Heart left ventricle (tissue), 16 donors: Measurements from ENCODE around the gene CD300LG. TPM values are rescaled to one million over a fixed set of nuclear protein-coding genes. Genes with fewer than 3 reads are reported as not detected.
A peak's percentile ranks its signal among the peaks of the same experiment; 100 is the strongest.

Source experiments
- ATAC-seq, 4 donors: fragments of 200-7000 bp; cut with Tn5 transposase; one replicate each; pipeline ENCODE4 v1.9.1; 2020 to 2022; ENCODE audit warnings: moderate library complexity in 4 of 4, mild to moderate bottlenecking in 3 of 4, moderate number of reproducible peaks in 1 of 4
- DNase-seq, 5 donors: peaks; one replicate each; pipeline ENCODE4 v3.0.0-alpha.2; 2020
- H3K27ac ChIP-seq, 12 donors: fragments of 200-600 bp; sonication (generic) in 4 of 12; one replicate each; pipeline versions ENCODE4 v1.5.0 to v1.8.0; 2016 to 2022; ENCODE audit warnings: mild to moderate bottlenecking in 2 of 12
- H3K27me3 ChIP-seq, 9 donors: fragments of 200-600 bp; sonication (generic) in 2 of 9; one replicate each; pipeline versions ENCODE4 v1.5.1 to v1.8.0; 2016 to 2022; ENCODE audit warnings: mild to moderate bottlenecking in 3 of 9
- H3K36me3 ChIP-seq, 9 donors: fragments of 200-600 bp; sonication (generic) in 2 of 9; one replicate each; pipeline versions ENCODE4 v1.5.0 to v1.8.0; 2018 to 2022; ENCODE audit warnings: mild to moderate bottlenecking in 2 of 9
- H3K4me1 ChIP-seq, 12 donors: fragments of 200-600 bp; sonication (generic) in 4 of 12; one replicate each; pipeline versions ENCODE4 v1.5.0 to v1.8.0; 2016 to 2022; ENCODE audit warnings: mild to moderate bottlenecking in 3 of 12
- H3K4me3 ChIP-seq, 12 donors: fragments of 200-600 bp; sonication (generic) in 4 of 12; one replicate each; pipeline versions ENCODE4 v1.5.0 to v1.8.0; 2017 to 2022; ENCODE audit warnings: mild to moderate bottlenecking in 9 of 12, moderate library complexity in 4 of 12
- H3K9me3 ChIP-seq, 12 donors: fragments of 200-600 bp; sonication (generic) in 4 of 12; one replicate each; pipeline versions ENCODE4 v1.5.0 to v1.8.0; 2016 to 2022; ENCODE audit warnings: mild to moderate bottlenecking in 1 of 12
- POLR2A ChIP-seq, 2 donors: fragments of 450-650 bp; IDR thresholded peaks; one replicate each; pipeline ENCODE4 v1.6.1; 2017; ENCODE audit warnings: antibody characterized with exemption in 2 of 2, mild to moderate bottlenecking in 2 of 2, moderate library complexity in 2 of 2
- WGBS, 4 donors: extraction: QIAGEN DNeasy Blood & Tissue Kit in 2 of 4; methylation state at CpG; one replicate each; pipeline versions ENCODE4 v1.1.5 to v1.1.7; 2013 to 2018; 5-methylcytosine and 5-hydroxymethylcytosine counted together
- intact Hi-C, 10 donors: fragments of 100-400 bp; cut with DNase I; formaldehyde crosslinking; loops; one replicate each; pipeline versions ENCODE4 v1.11.1 to v1.14.2; 2022
- polyA plus RNA-seq, 2 donors: library from polyadenylated mRNA; stranded (reverse); fragments of 200-250 nt; gene quantifications; one replicate each; pipeline ENCODE4 v1.2.3, GENCODE V29; 2013
- total RNA-seq, 9 donors: library from RNA; depleted of rRNA in 2 of 9; stranded (reverse); fragments of >200 nt in 2 of 9; fragmentation: NEBNext Ultra II Directional in 3 of 9; extraction: Animal tissue kit (Norgen Biotek cat#: 25700) in 3 of 9; gene quantifications; one replicate each; pipeline versions ENCODE4 v1.1.0 to v1.2.4, GENCODE V29; 2016 to 2023
- TF ChIP-seq, protein P1 (sequence below), 12 donors: fragments of 200-600 bp; sonication (generic) in 4 of 12; IDR thresholded peaks; one replicate each; pipeline versions ENCODE4 v1.5.0 to v1.8.0; 2018 to 2022; ENCODE audit warnings: antibody characterized with exemption in 12 of 12, mild to moderate bottlenecking in 5 of 12
- donor health status: ischemic (EF 13 %, LVEDD 7.1; RV severe dilation, severe dysfunction).
- donor health status: healthy with polysubstance abuse.
- donor health status: DM: no; HTN: yes; CAD: no.
- donor health status: DM: no; HTN: no; CAD: no.
- donor health status: ischemic (EF 25% LVEDD 6.9; RV normal size, moderate dysfunction).
- donor health status: ischemic (EF 25% LVEDD 5.7; RV mildly dilated, moderate dysfunction).
- donor health status: healthy.
- donor health status: DM: yes; HTN: yes; CAD: no.
- donor health status: ischemic (EF 35%, LVEDD 5.7; RV mildly dilated, moderate dysfunction).
- donor health status: nonischemic (EF 11% LVEDD 7.7; RV severe dilation, severe dysfunction).
- donor health status: DM: yes; HTN: yes; CAD: no.
- donor health status: PGD.
- donor health status: ischemic (EF 29% LVEDD 5.4; RV normal size, mild dysfunction).
- donor health status: nonischemic (EF 23%, LVEDD 6.1; RV moderate dilation, normal function).

The CD300LG gene
- total and polyA plus RNA-seq, 11 donors: 7.3 to 85.8 (median 19.9) TPM

DNA sequence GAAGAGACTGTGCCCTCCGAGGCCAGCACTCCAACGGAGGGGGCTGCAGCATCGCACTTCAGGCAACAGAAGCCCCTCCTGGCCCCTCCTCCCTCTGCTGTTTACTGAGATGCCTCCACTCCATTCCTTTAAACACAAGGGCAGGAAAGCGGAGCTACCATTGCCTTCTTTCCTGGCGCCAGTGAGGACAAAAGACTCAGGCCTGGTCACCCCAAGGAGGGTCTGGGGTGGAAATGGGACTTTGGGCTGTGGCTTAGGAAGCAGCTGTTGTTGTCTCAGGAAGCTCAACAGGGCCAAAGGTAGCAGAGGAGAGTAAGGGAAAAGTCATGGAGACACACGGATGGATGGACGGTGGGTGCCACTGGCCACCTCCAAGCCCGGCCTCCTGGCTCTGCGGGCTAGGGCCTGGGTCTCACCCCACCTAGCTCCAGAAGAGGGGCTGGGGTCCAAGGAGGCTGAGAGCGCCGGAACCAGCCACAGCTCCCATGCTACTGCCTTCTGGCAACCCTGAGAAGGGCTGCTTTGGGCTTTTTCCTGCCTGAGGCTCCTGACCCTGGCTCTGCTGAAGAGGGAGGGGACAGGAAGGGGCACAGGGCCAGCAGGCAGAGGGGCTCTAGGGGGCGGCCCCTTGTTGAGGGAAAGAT lies 11.1 kb downstream of the CD300LG start:
- H3K36me3 ChIP-seq: no peaks in the 10 kb centered on the region
- ATAC-seq: peak in 2 of 4 donors; percentile 4 to 33
- peak overlapping the region; percentile 18 to 88 (median 75) for H3K27ac ChIP-seq
- intact Hi-C loops: no loop called here
- H3K27me3 ChIP-seq: peaks cover 0 to 7% (median 0%) of the 10 kb centered on the region in 9 donors
- peaks cover 6 to 60% (median 32%) of the 10 kb centered on the region in 12 donors for H3K4me1 ChIP-seq
- WGBS, 4 donors: 54 to 68% (median 65%) methylated on average over 9 to 12 of the region's 12 CpGs
- H3K4me3 ChIP-seq: no peak overlapping the region
- peak in 2 of 5 donors; percentile 40 to 47 for DNase-seq
- TF ChIP-seq, protein P1, sequence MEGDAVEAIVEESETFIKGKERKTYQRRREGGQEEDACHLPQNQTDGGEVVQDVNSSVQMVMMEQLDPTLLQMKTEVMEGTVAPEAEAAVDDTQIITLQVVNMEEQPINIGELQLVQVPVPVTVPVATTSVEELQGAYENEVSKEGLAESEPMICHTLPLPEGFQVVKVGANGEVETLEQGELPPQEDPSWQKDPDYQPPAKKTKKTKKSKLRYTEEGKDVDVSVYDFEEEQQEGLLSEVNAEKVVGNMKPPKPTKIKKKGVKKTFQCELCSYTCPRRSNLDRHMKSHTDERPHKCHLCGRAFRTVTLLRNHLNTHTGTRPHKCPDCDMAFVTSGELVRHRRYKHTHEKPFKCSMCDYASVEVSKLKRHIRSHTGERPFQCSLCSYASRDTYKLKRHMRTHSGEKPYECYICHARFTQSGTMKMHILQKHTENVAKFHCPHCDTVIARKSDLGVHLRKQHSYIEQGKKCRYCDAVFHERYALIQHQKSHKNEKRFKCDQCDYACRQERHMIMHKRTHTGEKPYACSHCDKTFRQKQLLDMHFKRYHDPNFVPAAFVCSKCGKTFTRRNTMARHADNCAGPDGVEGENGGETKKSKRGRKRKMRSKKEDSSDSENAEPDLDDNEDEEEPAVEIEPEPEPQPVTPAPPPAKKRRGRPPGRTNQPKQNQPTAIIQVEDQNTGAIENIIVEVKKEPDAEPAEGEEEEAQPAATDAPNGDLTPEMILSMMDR (IDR thresholded peaks at IDR 0.05): no peak
- TF ChIP-seq POLR2A (IDR thresholded peaks at IDR 0.05): no peak
- H3K9me3 ChIP-seq: no peaks in the 10 kb centered on the region

DNA sequence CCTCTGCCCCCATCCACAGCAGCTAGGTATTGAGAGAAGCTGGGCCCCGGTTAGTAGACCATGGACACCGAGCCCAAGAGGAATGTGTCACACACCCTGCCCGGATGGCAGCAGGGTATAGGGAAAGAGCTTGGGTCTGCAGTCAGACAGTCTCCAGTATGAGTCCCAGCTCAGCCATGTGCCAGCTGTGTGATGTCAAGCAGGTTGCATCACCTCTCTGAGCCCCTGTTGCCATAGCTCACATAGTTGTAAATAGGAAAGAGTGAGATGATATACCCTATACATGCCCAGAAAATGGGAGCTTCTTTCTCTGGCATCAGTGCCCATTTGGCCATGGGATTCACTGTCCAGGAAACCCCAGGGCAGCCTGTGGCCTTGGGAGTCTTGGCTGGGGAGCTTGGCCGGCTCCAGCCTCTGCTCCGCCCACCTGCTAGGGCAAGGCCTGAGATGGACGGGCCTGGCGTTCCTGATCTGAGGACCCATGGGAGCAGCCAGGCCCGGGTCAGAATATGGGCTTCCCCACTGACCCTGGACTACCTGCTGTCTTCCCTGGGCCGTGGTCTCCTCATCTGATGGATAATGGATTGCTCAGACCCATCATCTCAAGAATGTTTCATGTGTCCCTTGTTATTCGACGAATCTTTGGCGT lies 13.2 kb downstream of the CD300LG start:
- H3K9me3 ChIP-seq: no peaks in the 10 kb centered on the region
- ATAC-seq (peak in 2 of 4 donors; percentile 8 to 10), DNase-seq (no peak)
- peak overlapping the region; percentile 35 to 84 (median 74) for H3K27ac ChIP-seq
- no peaks in the 10 kb centered on the region for H3K36me3 ChIP-seq
- 73 to 85% (median 79%) methylated on average over 9 to 12 of the region's 12 CpGs for WGBS, 4 donors
- intact Hi-C loops: no loop called here
- peaks cover 0 to 7% (median 0%) of the 10 kb centered on the region in 9 donors for H3K27me3 ChIP-seq
- H3K4me1 ChIP-seq: peaks cover 6 to 55% (median 32%) of the 10 kb centered on the region in 12 donors
- H3K4me3 ChIP-seq: no peak overlapping the region
- no peak for TF ChIP-seq POLR2A (IDR thresholded peaks at IDR 0.05)
- TF ChIP-seq, protein P1 (IDR thresholded peaks at IDR 0.05): no peak

GRCh38 chr17:43860927-43861622 lies 14.1 kb downstream of the CD300LG start:
- no peaks in the 10 kb centered on the region for H3K36me3 ChIP-seq
- ATAC-seq (peak; percentile 79 to 89 (median 85)), DNase-seq (peak in 4 of 5 donors; percentile 54 to 88 (median 63))
- peak in 1 of 2 donors; percentile 23 for TF ChIP-seq POLR2A (IDR thresholded peaks at IDR 0.05)
- TF ChIP-seq, protein P1 (IDR thresholded peaks at IDR 0.05): no peak
- no peak overlapping the region for H3K4me3 ChIP-seq
- 33 to 50% (median 39%) methylated on average over 7 to 9 of the region's 9 CpGs for WGBS, 4 donors
- peaks cover 0 to 7% (median 0%) of the 10 kb centered on the region in 9 donors for H3K27me3 ChIP-seq
- peak overlapping the region; percentile 59 to 84 (median 74) for H3K27ac ChIP-seq
- intact Hi-C loops: no loop called here
- H3K9me3 ChIP-seq: no peaks in the 10 kb centered on the region
- H3K4me1 ChIP-seq: peaks cover 6 to 55% (median 32%) of the 10 kb centered on the region in 12 donors

- ATAC-seq (peak in 2 of 4 donors; percentile 4 to 9), DNase-seq (no peak)
- WGBS, 4 donors: 68 to 82% (median 73%) methylated on average over 4 to 9 of the region's 9 CpGs
- H3K4me3 ChIP-seq: no peak overlapping the region
- peak overlapping the region; percentile 59 to 84 (median 74) for H3K27ac ChIP-seq
- H3K9me3 ChIP-seq: no peaks in the 10 kb centered on the region
- H3K4me1 ChIP-seq: peaks cover 6 to 51% (median 31%) of the 10 kb centered on the region in 12 donors
- TF ChIP-seq POLR2A (IDR thresholded peaks at IDR 0.05): no peak
- intact Hi-C loops: no loop called here
- no peaks in the 10 kb centered on the region for H3K36me3 ChIP-seq
- peaks cover 0 to 5% (median 0%) of the 10 kb centered on the region in 9 donors for H3K27me3 ChIP-seq
Measured at GRCh38 chr17:43861960-43862359, 15.0 kb downstream of the CD300LG start.
